ENCODE data around the gene IZUMO1R.

Gene IZUMO1R

DNA sequence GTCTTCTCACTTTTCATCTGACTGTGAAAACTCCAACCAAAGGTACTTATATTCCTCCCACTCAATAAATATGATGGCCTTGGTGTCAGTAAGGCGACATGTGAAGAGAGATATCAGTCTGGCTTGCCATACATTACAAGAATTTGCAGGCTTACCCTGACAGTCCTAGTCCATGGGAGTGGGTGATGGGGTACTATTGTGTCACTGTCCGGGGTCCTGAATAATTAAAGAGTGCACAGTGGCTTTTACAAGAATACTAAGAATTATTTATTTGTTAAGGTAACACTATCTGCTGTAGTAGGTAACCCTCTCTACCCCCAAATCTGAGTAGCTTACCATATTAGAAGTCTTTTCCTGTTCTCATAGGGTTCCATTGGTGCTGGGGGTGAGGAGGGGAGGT lies 23.1 kb upstream of the IZUMO1R start:
- no peak overlapping the region for H3K4me3 ChIP-seq (ENCODE audit: low read length)
- TF ChIP-seq, protein P1, sequence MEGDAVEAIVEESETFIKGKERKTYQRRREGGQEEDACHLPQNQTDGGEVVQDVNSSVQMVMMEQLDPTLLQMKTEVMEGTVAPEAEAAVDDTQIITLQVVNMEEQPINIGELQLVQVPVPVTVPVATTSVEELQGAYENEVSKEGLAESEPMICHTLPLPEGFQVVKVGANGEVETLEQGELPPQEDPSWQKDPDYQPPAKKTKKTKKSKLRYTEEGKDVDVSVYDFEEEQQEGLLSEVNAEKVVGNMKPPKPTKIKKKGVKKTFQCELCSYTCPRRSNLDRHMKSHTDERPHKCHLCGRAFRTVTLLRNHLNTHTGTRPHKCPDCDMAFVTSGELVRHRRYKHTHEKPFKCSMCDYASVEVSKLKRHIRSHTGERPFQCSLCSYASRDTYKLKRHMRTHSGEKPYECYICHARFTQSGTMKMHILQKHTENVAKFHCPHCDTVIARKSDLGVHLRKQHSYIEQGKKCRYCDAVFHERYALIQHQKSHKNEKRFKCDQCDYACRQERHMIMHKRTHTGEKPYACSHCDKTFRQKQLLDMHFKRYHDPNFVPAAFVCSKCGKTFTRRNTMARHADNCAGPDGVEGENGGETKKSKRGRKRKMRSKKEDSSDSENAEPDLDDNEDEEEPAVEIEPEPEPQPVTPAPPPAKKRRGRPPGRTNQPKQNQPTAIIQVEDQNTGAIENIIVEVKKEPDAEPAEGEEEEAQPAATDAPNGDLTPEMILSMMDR (conservative IDR thresholded peaks at IDR 0.05; ENCODE audit: low read depth, low read length) = no peak
- DNase-seq (ENCODE audit: low read depth) = no peak

DNA sequence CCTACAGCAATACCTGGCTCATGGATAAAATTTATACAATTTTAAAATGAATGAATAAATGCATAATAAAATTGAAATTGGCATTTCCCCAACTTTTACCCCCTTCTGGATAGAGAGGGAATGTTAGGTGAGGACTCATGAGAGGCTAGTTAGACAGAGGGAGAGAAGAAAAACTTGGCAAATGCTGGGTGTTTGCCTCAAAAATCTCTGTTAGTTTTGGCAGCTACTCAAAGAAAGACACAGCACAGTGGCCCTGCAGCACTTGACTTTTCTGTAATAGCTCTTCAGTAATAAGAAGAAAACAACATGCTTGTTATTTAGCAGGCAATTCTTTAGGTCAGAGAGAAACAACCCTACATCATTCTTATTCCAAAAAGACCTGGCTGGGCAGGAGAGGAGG lies 20.7 kb upstream of the IZUMO1R start:
- DNase-seq (ENCODE audit: low read depth) = no peak
- TF ChIP-seq, protein P1 (conservative IDR thresholded peaks at IDR 0.05; ENCODE audit: low read depth, low read length) = no peak
- H3K4me3 ChIP-seq (ENCODE audit: low read length) = no peak overlapping the region

DNA sequence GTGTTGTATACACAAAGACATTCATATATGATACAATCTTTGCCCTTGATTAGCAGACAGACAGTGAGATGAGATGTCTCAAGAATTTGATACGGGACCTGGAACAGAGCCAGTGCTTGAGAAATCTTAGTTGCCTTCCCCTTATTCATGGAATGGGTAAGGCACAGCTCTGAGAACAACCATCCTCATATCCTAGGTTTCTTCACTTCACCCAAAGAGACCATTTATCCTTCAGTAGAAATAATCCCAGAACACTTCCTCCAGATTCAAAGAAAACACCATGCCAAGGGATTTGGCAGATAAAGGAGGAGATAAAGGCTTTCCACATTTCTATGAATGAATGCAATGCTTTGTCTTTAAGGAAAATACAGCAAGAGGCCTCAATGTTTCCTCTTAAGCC lies 8.8 kb upstream of the IZUMO1R start:
- TF ChIP-seq, protein P1 (conservative IDR thresholded peaks at IDR 0.05; ENCODE audit: low read depth, low read length) = no peak
- peak; percentile 36 for DNase-seq (ENCODE audit: low read depth)

DNA sequence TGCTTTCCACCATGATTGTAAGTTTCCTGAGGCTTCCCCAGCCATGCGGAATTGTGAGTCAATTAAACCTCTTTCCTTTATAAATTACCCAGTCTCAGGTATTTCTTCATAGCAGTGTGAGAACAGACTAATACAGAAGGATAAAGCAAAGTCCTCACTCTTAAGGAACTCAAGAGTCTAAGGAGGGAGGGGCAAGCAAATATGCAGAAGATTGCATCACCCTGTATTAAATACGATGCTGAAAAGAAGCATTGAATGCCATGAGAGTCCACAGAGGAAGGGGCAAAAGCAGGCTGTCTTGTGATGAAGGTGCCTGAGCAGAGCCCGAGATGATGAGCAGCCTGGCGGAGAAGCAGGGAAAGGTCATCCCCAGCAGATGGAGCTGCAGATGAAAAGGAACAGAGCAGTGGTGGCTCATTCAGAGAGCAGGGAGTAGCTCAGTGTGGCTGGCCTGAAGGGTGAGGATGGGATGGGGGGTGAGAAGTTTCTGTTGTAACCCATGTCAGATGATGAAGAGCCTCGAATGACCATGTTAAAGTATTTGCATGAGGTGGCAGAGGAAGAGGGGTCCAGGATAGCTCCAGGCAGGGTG lies 6.3 kb upstream of the IZUMO1R start:
- no peak for DNase-seq (ENCODE audit: low read depth)
- H3K4me3 ChIP-seq (ENCODE audit: low read length) = no peak overlapping the region
- TF ChIP-seq, protein P1 (conservative IDR thresholded peaks at IDR 0.05; ENCODE audit: low read depth, low read length) = no peak

More for the DNA sequence above, 8.8 kb upstream of the IZUMO1R start:
- H3K4me3 ChIP-seq (ENCODE audit: low read length) = no peak overlapping the region

DNA sequence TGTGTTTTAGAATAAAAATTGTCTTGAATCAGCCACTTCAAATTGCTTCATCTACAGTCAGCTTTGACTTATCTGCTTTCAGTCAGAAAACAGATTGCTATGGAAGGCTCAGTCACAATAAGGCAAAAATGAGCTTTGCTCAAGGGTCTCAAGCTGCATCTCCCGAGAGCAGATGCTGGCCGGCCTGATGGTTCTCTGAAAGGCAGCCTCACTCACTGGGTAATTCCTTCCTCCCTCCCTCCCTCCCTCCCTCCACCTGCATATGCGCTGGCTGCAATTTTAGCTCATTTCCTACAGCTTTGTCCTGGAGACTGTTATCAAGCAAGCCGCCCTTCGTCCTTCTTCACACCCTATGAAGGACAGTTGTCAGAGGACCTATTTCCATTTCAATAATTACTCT lies 1.6 kb upstream of the IZUMO1R start:
- no peak overlapping the region for H3K4me3 ChIP-seq (ENCODE audit: low read length)
- TF ChIP-seq, protein P1 (conservative IDR thresholded peaks at IDR 0.05; ENCODE audit: low read depth, low read length) = no peak
- DNase-seq (ENCODE audit: low read depth) = no peak

DNA sequence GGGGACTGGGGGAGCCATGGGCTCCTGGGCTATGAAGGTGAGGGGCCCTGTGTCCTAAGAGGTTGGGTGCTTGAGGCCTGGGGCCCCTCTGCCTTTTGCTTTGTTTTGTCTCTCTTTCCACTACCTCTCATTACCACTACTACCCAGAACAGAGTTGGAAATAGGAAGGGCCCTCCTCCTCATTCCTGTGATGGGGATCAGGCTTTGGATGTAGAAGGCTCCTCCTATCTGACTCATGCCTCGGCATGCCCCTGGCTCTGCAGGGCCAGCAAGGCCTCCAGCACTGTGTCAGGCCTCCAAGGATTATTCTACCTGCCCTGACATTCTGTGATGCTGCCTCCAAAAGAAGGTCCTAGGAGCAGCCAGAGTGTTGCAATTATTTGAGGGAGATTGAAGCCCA lies 766 bp downstream of the IZUMO1R start:
- no peak for DNase-seq (ENCODE audit: low read depth)
- H3K4me3 ChIP-seq (ENCODE audit: low read length) = no peak overlapping the region
- TF ChIP-seq, protein P1 (conservative IDR thresholded peaks at IDR 0.05; ENCODE audit: low read depth, low read length) = no peak

DNA sequence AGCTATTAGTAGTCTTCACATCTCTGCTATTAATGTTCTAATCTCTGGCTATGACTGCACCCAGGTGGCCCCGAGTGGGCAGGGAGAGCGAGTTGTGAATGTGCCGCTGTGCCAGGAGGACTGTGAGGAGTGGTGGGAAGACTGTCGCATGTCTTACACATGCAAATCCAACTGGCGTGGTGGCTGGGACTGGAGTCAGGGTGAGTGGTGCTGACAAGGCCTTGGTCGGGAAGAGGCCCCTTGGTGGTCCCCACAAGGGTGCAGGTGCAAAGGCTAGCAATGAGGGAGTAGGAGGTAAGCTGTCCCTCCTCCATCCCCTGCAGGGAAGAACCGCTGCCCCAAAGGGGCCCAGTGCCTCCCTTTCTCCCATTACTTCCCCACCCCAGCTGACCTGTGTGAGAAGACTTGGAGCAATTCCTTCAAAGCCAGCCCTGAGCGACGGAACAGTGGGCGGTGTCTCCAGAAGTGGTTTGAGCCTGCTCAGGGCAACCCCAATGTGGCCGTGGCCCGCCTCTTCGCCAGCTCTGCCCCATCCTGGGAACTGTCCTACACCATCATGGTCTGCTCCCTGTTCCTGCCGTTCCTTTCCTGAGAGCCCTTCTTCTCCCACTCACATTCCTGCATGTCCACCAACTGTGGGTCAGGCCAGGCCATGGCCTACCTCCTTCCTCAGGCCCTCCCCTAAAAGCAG lies 2.9 kb downstream of the IZUMO1R start:
- TF ChIP-seq, protein P1 (conservative IDR thresholded peaks at IDR 0.05; ENCODE audit: low read depth, low read length) = no peak
- DNase-seq (ENCODE audit: low read depth) = no peak
- H3K4me3 ChIP-seq (ENCODE audit: low read length) = no peak overlapping the region

All from retinal pigment epithelial cell (primary cell).